Right ventricle myocardium inferior (tissue), 1 donor: ENCODE data around the gene SBF2. TPM values are rescaled to one million over a fixed set of nuclear protein-coding genes. Genes with fewer than 3 reads are reported as not detected.

Experiments used
- ATAC-seq: fragments of 200-7000 bp; cut with Tn5 transposase; one replicate; pipeline ENCODE4 v1.9.1; 2020; ENCODE audit warnings: mild to moderate bottlenecking, moderate library complexity
- DNase-seq: peaks from one replicate; pipeline ENCODE4 v3.0.0; 2021; ENCODE audit errors: missing footprints
- intact Hi-C: fragments of 100-400 bp; cut with DNase I; formaldehyde crosslinking; loops from one replicate; pipeline ENCODE4 v1.11.0; 2022
- long read RNA-seq: library from polyadenylated mRNA; unstranded; transcript quantifications from one replicate; pipeline ENCODE4 v2.0.0, GENCODE V29; 2021
- total RNA-seq: library from RNA; stranded (reverse); fragmentation: NEBNext Ultra II Directional; extraction: Animal tissue kit (Norgen Biotek cat#: 25700); gene quantifications from one replicate; pipeline ENCODE4 v1.2.1, GENCODE V29; 2021
- donor health status: DM: no; HTN: yes; CAD: no; lungs with severe emphysema.

SBF2 gene
- total RNA-seq = 16.7 TPM
- long read RNA-seq, partial matches to known transcripts = 2 of 2 reads
- long read RNA-seq, other reads (novel, unspliced or antisense) = 0 of 2 reads

GRCh38 chr11:10293423-10294289, at the start of gene SBF2:
Gene SBF2, minus strand, starts transcription at chr11:10294219. Its CDS starts 150 bp downstream, at chr11:10294069.
- DNase-seq (peak; percentile 95), ATAC-seq (peak; percentile 89)
- intact Hi-C loops = no loop called here

DNA sequence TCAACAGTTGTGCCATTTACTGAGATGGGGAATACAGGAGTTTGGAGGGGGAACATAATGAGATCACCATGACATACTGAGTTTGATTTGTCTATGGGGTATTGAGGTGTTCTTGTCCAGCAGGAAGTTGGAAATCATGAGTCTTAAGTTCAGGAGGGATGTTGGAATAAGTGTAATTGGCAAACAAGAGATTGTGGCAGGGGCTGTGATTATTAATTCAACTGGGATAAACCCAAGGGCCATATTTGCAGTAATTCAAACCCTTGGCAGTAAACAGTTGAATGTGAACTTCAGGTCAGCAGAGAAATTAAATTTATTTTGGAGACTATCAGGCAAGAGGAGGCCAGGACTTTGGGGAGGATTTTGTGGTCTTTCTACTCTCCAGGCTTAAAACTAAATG, 44.3 kb upstream of the SBF2 start:
- intact Hi-C loops = no loop called here
- ATAC-seq (no peak), DNase-seq (no peak)

DNA sequence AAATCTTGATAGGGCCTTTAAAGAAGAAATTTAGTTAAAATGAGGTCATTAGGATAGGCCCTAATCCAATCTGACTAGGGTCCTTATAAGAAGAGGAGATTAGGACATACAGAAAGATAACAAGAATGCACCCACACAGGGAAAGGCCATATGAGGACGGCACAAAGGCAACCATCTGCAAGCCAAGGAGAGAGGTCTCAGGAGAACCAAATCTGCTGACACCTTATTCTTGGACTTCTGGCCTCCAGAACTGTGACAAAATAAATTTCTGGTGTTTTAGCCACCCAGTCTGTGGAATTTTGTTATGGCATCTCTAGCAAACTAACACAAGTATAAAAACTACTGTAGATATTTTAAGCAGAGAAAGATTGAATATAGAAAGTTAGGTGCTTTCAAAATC, 39.5 kb upstream of the SBF2 start:
- intact Hi-C loops = no loop called here
- ATAC-seq = no peak
- DNase-seq = no peak

DNA sequence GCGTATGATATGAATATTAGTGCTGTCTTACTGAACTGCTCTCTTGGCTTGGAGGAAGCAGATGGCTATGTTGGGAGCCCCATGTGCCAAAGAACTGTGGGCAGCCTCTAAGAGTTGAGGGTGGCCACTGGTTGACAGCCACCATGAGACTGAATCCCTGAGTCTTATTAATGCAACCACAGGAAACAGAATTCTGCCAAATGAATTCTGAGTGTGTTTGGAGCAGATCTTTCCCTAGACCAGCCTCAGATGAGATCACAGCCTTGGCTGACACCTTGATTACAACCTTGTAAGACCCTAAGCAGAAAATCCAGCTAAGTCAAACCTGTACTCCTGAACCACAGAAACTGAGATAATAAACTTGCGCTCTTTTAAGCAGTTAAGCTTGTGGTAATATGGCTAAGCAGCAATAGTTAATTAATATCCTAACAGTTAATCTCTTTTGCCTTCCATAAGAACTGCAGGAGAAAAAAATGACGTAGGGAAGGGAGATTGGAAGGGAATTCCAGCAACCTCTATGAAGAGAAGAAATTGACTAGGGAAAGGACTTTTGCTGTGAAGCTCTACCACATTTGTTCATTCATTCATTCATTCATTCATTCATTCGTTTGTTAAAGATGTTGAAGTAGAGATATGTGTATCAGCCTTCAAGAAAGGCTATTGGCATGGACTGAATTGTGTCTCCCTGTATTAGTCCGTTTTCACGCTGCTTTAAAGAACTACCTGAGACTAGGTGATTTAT, 37.7 kb upstream of the SBF2 start:
- intact Hi-C loops = no loop called here
- ATAC-seq (no peak), DNase-seq (no peak)

DNA sequence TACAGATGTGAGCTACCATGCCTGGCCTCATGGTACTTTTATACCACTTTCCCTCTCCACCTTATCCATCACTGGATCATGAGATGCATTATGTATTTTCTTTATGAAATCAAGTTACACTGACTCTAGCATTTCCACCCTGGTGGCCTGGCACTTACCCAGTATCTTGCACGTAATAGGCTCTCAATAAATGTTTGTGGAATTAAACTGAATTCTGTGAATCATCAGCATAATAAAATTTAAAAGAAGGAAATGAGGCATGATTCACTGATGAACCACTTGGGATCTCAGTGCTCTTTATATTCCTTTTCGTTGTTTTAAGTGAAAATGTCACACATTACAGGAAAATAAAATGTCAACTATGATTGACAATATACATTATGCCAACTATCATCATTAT, 35.9 kb upstream of the SBF2 start:
- no peak for ATAC-seq
- intact Hi-C loops = no loop called here

DNA sequence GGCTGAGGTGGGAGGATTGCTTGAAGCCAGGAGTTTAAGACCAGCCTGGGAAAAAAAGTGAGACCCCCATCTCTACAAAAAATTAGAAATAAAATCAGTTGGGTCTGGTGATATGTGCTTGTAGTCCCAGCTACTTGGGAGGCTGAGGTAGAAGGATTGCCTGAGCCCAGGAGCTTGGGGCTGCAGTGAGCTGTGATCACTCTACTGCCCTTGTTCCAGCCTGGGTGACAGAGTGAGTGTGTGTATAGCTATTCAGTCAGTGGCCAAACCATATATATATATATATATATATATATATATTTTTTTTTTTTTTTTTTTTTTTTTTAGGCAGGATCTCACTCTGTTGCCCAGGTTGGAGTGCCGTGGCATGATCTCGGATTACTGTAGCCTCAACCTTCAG, 35.3 kb upstream of the SBF2 start:
- ATAC-seq = no peak
- intact Hi-C loops = no loop called here
- DNase-seq = no peak

More for the DNA sequence above, 35.9 kb upstream of the SBF2 start:
- no peak for DNase-seq

- ATAC-seq (peak; percentile 49), DNase-seq (no peak)
- intact Hi-C loops = no loop called here
Measured at GRCh38 chr11:10328314-10329098, 34.5 kb upstream of the SBF2 start.

DNA sequence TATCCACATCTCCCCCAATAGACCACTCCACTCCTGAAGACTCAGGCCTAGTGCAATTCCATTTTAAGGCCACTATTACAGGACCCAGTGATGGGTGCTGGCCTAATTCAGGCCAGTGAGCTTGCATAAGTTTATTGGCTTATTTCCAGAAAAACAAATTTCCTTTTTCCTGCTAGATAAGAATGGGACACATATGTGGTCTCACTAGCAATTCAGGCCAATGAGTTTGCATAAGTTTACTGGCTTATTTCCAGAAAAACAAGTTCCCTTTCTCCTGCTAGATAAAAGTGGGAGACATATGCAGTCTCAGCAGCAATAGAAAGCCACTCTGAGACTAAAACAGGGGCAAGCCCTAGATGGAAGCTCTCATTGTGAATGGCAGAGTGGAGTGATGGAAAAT, 33.2 kb upstream of the SBF2 start:
- DNase-seq (no peak), ATAC-seq (peak; percentile 71)
- intact Hi-C loops = no loop called here

GRCh38 chr11:10326012-10326964, 32.3 kb upstream of the SBF2 start:
- DNase-seq (no peak), ATAC-seq (peak; percentile 32)
- intact Hi-C loops = no loop called here

DNA sequence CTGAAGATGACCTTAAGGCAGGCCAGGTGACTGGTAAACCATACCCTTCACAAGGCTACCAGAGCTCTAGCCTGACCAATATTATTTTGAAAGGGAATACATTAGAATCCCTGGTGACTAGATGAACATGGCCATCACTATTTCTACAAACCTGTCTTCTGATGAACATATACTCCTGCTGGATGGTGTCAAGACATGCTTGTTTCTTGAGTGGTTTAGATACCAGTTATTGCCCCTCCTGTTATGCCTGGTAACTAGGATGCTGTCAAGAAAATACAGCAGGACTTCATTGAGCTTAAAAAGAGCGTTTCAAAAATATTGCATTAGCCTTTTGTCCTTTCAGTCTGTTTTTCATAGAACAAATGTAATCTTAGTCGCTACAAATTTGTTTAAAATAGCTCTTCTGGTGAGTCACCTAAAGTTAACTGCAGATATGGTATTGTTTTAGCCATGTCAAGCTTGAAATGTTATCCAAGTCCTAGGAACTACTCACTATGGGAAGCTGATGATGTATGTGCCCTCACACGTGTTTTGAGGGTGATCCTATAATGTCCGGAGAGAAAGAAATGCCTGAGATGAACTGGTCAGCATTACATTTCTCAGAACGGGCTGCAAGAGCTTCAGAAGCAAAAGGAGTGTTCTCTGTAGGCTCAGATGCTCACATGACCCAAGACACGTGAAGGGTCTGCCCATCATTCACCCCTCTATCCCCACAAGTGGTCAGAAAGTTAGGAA, 31.4 kb upstream of the SBF2 start:
- ATAC-seq = peak; percentile 1

GRCh38 chr11:10324474-10324873, 30.5 kb upstream of the SBF2 start:
- ATAC-seq (no peak), DNase-seq (no peak)
- intact Hi-C loops = loop anchor here (5.0 kb wide), 1 partner anchor 352 kb away; no protein-coding TSS in a partner anchor

More for the DNA sequence above, 31.4 kb upstream of the SBF2 start:
- intact Hi-C loops = no loop called here
- DNase-seq = no peak

DNA sequence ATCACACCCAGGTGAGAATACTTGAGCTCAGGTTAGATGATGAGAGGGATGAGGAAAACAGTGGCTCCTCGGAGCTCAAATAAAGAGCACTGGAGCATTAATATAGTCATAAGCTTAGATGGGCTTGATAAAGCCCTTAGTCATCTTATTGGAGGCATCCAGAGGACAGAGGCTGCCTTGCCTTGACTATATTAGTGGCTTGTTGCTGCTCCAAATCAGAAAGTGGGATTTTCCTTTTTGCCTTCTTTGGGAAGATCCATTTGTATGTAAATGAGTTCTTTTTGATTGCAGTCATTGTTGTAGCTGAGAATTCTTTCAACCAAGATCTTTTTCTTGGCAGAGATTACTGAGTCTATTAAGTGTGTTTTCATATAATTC, 29.8 kb upstream of the SBF2 start:
- ATAC-seq (no peak), DNase-seq (no peak)
- intact Hi-C loops = loop anchor here (1.0 to 5.0 kb wide), 2 partner anchors 351 to 565 kb away; no protein-coding TSS in a partner anchor

GRCh38 chr11:10322830-10323792, 29.1 kb upstream of the SBF2 start:
- peak; percentile 49 for ATAC-seq
- intact Hi-C loops = loop anchor here (1.0 to 5.0 kb wide), 2 partner anchors 351 to 565 kb away; no protein-coding TSS in a partner anchor
- DNase-seq = no peak

DNA sequence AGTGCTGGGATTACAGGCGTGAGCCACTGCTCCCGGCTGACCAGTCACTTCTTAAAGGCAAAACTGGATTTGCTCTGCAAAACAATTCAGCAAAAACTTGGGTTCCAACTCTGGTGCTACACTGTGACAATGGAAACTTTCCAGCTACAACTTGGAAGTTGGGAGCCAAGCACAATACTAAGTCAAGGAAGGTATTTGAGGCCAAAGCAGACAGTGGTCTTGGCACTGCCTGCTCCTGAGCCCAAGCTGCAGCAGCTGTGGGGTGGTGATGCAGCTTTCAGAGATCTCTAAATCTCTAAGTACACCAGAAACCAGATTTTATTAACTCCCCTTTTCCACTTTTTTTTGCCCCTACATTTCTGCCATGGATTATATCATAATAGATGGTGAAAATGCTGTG, 28.4 kb upstream of the SBF2 start:
- intact Hi-C loops = loop anchor here (5.0 kb wide), 1 partner anchor 350 kb away; no protein-coding TSS in a partner anchor

GRCh38 chr11:10320736-10321465, 26.9 kb upstream of the SBF2 start:
- no peak for ATAC-seq
- no peak for DNase-seq
- intact Hi-C loops = loop anchor here (5.0 kb wide), 1 partner anchor 349 kb away; no protein-coding TSS in a partner anchor

More for the DNA sequence above, 28.4 kb upstream of the SBF2 start:
- no peak for DNase-seq
- ATAC-seq = no peak
